DOHH2 (cell line): ENCODE measurements around the gene HOXA9.

Experiments used
- H3F3A ChIP-seq: fragments of 200-600 bp; sonication (generic), shearing (Covaris generic); 2 replicates; pipeline ENCODE4 v1.6.0; 2016; ENCODE audit warnings: antibody characterized with exemption, mild to moderate bottlenecking; ENCODE audit not compliant: control insufficient read depth, insufficient read depth
- H3K27ac ChIP-seq: fragments of 200-600 bp; sonication (generic); 2 replicates; pipeline ENCODE4 v1.5.1; 2014; ENCODE audit warnings: low read depth, mild to moderate bottlenecking, low read length, moderate library complexity
- H3K27me3 ChIP-seq: fragments of 200-600 bp; sonication (generic); 2 replicates; pipeline ENCODE4 v1.6.1; 2014; ENCODE audit warnings: mild to moderate bottlenecking, low read length, mixed read lengths; ENCODE audit not compliant: control insufficient read depth
- H3K36me3 ChIP-seq: fragments of 200-600 bp; sonication (generic); 2 replicates; pipeline ENCODE4 v1.6.1; 2014; ENCODE audit warnings: mild to moderate bottlenecking, low read length, moderate library complexity, mixed read lengths; ENCODE audit not compliant: control insufficient read depth
- H3K4me1 ChIP-seq: fragments of 200-600 bp; sonication (generic); 2 replicates; pipeline ENCODE4 v1.6.1; 2014; ENCODE audit warnings: mild to moderate bottlenecking, low read length, mixed read lengths; ENCODE audit not compliant: control insufficient read depth
- H3K4me2 ChIP-seq: fragments of 200-600 bp; sonication (generic); 2 replicates; pipeline ENCODE4 v1.6.0; 2014; ENCODE audit warnings: mild to moderate bottlenecking, low read length, moderate library complexity
- H3K4me3 ChIP-seq: fragments of 200-600 bp; sonication (generic); 2 replicates; pipeline ENCODE4 v1.5.1; 2014; ENCODE audit warnings: mild to moderate bottlenecking, low read length, mixed read lengths
- H3K79me2 ChIP-seq: fragments of 200-600 bp; sonication (generic); 2 replicates; pipeline ENCODE4 v1.6.1; 2014; ENCODE audit warnings: mild to moderate bottlenecking, low read length, mixed read lengths; ENCODE audit not compliant: control insufficient read depth
- H3K9me2 ChIP-seq: fragments of 200-600 bp; sonication (generic); replicated peaks from 2 replicates; pipeline ENCODE4 v1.6.1; 2014; ENCODE audit warnings: mild to moderate bottlenecking, low read length, mixed read lengths; ENCODE audit not compliant: control insufficient read depth
- H3K9me3 ChIP-seq: fragments of 200-600 bp; sonication (generic); 2 replicates; pipeline ENCODE4 v1.6.1; 2014; ENCODE audit warnings: antibody characterized with exemption, low read length, mixed read lengths; ENCODE audit not compliant: control insufficient read depth, insufficient read depth
- H4K20me1 ChIP-seq: fragments of 200-600 bp; sonication (generic); 2 replicates; pipeline ENCODE4 v1.6.0; 2014; ENCODE audit warnings: low read depth, mild to moderate bottlenecking, antibody characterized with exemption, low read length, moderate library complexity; ENCODE audit not compliant: control insufficient read depth, insufficient read depth
- EZH2phosphoT487 ChIP-seq: fragments of 200-600 bp; sonication (generic); IDR thresholded peaks from 2 replicates; pipeline ENCODE4 v1.6.1; 2017; ENCODE audit warnings: borderline replicate concordance, mild to moderate bottlenecking, antibody characterized with exemption, low read length, moderate library complexity, mixed read lengths
- TF ChIP-seq, protein P1 (sequence below): fragments of 200-600 bp; sonication (generic); IDR thresholded peaks from one replicate; pipeline ENCODE4 v1.5.1; 2014; ENCODE audit warnings: antibody characterized with exemption, mild to moderate bottlenecking, low read depth, low read length; ENCODE audit not compliant: poor library complexity, severe bottlenecking

The HOXA9 gene

DNA sequence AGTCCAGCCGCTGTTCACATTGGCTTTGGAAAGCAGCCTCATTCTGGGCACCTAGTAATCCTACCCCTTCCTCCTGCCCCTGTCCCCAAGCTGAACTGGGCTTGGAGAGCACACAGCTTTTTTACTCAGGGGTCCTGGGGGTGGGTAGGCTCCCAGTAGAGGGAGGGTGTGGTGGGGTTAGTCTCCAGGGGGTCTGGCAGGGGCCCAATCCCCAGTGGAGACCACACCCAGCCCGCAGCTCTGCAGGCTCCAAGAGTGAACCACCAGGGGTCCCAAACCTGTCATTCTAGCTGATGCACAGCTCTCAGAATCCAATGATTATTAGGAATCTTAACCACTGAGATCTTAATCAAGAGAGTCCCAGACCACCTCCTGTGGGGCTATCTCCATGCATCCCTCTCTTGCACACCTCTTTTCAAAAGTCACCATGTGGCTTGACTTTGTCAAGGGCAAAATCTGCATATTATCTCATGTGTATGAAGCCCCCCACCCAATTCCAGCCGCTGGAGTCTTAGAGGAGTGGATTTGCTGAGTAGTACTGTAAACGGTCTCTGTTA, 17.0 kb upstream of the HOXA9 start:
- H3K4me3 ChIP-seq: no peak overlapping the region

DNA sequence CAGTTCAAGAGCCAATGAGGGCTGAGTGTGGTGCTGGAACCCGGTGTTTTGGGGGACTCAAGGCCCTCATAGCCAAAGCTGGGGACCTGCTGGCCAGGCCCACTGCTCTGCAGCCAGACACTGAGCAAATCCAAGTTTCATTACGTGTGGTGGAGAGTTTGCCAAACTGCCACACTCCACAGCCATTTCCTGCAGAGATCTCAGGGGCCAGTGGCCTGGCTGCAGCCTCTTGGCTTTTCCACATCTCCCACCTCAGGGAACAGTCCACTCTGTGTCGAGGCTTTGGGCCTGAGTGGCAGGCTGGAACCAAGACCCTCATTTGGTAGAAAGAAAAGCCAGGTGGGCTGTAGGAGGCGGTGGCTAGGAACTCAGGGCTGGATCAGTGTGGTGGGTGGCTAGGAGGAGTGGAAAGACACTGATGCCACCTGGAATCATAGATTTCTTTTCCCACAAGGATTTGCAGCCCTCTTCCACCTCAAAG, 16.5 kb upstream of the HOXA9 start:
- Histone ChIP-seq H3K27me3 (peaks cover 65% of the 10 kb centered on the region), H3K9me3 (no peaks in the 10 kb centered on the region), H3K36me3 (no peaks in the 10 kb centered on the region), H3K9me2 (no peaks in the 10 kb centered on the region), H4K20me1 (no peaks in the 10 kb centered on the region), H3K79me2 (no peaks in the 10 kb centered on the region), H3K4me3 (no peak overlapping the region), H3K4me1 (peaks cover 25% of the 10 kb centered on the region), H3K4me2 (no peak overlapping the region), H3K27ac (no peak overlapping the region), H3F3A (no peaks in the 10 kb centered on the region; the same call in 1 of the 2 replicates)
- no peak for TF ChIP-seq EZH2phosphoT487
- TF ChIP-seq, protein P1, sequence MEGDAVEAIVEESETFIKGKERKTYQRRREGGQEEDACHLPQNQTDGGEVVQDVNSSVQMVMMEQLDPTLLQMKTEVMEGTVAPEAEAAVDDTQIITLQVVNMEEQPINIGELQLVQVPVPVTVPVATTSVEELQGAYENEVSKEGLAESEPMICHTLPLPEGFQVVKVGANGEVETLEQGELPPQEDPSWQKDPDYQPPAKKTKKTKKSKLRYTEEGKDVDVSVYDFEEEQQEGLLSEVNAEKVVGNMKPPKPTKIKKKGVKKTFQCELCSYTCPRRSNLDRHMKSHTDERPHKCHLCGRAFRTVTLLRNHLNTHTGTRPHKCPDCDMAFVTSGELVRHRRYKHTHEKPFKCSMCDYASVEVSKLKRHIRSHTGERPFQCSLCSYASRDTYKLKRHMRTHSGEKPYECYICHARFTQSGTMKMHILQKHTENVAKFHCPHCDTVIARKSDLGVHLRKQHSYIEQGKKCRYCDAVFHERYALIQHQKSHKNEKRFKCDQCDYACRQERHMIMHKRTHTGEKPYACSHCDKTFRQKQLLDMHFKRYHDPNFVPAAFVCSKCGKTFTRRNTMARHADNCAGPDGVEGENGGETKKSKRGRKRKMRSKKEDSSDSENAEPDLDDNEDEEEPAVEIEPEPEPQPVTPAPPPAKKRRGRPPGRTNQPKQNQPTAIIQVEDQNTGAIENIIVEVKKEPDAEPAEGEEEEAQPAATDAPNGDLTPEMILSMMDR: no peak

More for the DNA sequence above, 17.0 kb upstream of the HOXA9 start:
- TF ChIP-seq, protein P1: no peak
- no peak for TF ChIP-seq EZH2phosphoT487
- Histone ChIP-seq H3K4me2 (no peak overlapping the region), H3K4me1 (peaks cover 25% of the 10 kb centered on the region), H3K9me3 (no peaks in the 10 kb centered on the region), H3F3A (peaks cover 2% of the 10 kb centered on the region; the same call in 1 of the 2 replicates), H3K27me3 (peaks cover 70% of the 10 kb centered on the region), H4K20me1 (no peaks in the 10 kb centered on the region), H3K79me2 (no peaks in the 10 kb centered on the region), H3K9me2 (no peaks in the 10 kb centered on the region), H3K36me3 (no peaks in the 10 kb centered on the region), H3K27ac (no peak overlapping the region)

DNA sequence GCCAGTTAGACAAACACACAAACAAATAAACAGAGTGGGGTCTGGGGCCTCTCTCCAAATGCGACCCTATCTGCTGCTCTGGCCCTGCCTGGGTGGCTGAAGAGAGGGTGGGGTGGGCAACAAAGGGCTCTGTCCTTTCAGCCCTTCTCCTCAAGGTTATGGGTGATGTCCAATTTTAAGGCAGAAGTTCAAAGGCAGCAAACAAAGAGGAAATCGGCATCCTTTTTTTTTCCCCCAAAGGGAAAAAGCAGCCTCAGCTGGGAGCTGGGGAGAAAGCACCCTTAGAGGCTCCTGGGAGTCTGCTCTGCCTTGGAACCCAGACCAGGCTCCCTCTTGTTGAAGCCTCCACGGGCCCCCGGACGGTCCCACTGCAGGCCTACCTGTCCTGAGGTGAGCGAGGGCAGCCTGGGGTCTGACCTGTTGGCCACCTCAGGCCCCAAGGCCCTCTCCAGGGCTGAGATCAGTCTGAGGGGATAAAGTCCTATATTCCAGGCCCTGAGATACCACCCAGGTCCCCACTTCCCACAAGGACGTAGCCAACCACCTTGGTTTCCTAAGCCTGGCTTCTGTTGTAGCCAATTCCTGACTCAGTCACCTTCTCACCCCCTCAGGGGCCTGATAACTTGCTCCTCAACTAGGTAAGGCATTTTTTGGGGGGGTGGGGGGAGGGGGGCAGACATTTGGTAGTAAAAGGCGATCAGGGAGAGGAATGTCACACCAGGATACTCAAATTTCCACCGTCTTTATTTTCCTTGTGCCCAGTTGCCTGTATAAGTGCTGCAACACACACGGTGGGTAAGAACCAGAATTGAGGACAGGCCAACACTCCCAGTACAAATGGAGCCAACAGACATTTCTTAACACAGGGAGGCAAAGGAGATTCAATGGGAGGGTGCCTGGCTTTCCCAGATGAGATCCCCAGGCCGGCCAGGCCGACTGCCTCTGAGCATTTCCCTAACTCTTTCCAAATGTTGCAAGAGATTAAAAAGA, 15.4 kb upstream of the HOXA9 start:
- Histone ChIP-seq H4K20me1 (no peaks in the 10 kb centered on the region), H3K27ac (no peak overlapping the region), H3K4me3 (no peak overlapping the region), H3K9me3 (no peaks in the 10 kb centered on the region), H3K27me3 (peaks cover 54% of the 10 kb centered on the region), H3K79me2 (no peaks in the 10 kb centered on the region), H3K36me3 (no peaks in the 10 kb centered on the region), H3F3A (no peaks in the 10 kb centered on the region), H3K9me2 (no peaks in the 10 kb centered on the region), H3K4me2 (peak overlapping the region; percentile 48; the same call in 1 of the 2 replicates), H3K4me1 (peaks cover 25% of the 10 kb centered on the region)
- TF ChIP-seq, protein P1: no peak
- no peak for TF ChIP-seq EZH2phosphoT487
